Trophoblast cell (in vitro differentiated cells and primary cell): ENCODE data around the gene TP73.
A peak's percentile ranks its signal among the peaks of the same experiment; 100 is the strongest.

Source experiments
- DNase-seq, 2 donors: peaks; one replicate each; pipeline ENCODE4 v3.0.0-alpha.2; 2016
- H2AFZ ChIP-seq: 2 replicates; pipeline ENCODE4 v1.6.1; 2013; ENCODE audit warnings: low read length, moderate library complexity, mild to moderate bottlenecking; ENCODE audit not compliant: insufficient read depth, poor library complexity
- H2AK5ac ChIP-seq: 2 replicates; pipeline ENCODE4 v1.6.1; 2013; ENCODE audit warnings: mild to moderate bottlenecking, low read length
- H2BK120ac ChIP-seq: 2 replicates; pipeline ENCODE4 v1.6.1; 2013; ENCODE audit warnings: low read length, mild to moderate bottlenecking, moderate library complexity; ENCODE audit not compliant: insufficient read depth, poor library complexity
- H2BK12ac ChIP-seq: 2 replicates; pipeline ENCODE4 v1.6.1; 2013; ENCODE audit warnings: mild to moderate bottlenecking, low read length, moderate library complexity
- H2BK5ac ChIP-seq: 2 replicates; pipeline ENCODE4 v1.6.1; 2013; ENCODE audit warnings: low read length, low read depth, moderate library complexity, mild to moderate bottlenecking; ENCODE audit not compliant: poor library complexity
- H3K14ac ChIP-seq: 2 replicates; pipeline ENCODE4 v1.6.1; 2013; ENCODE audit warnings: mild to moderate bottlenecking, low read length
- H3K18ac ChIP-seq: 2 replicates; pipeline ENCODE4 v1.6.1; 2013; ENCODE audit warnings: mild to moderate bottlenecking, low read length
- H3K23ac ChIP-seq: 2 replicates; pipeline ENCODE4 v1.6.1; 2013; ENCODE audit warnings: low read length
- H3K27ac ChIP-seq: 2 replicates; pipeline ENCODE4 v1.5.1; 2013; ENCODE audit warnings: low read depth, mild to moderate bottlenecking, inconsistent platforms, low read length, moderate library complexity
- H3K27me3 ChIP-seq: 2 replicates; pipeline ENCODE4 v1.6.1; 2013; ENCODE audit warnings: inconsistent platforms, mild to moderate bottlenecking, low read length, moderate library complexity; ENCODE audit not compliant: insufficient read depth
- H3K36me3 ChIP-seq, 2 experiments: 1 replicate in 1 of 2; 2 replicates in 1 of 2; pipeline ENCODE4 v1.6.1; 2013; ENCODE audit warnings: low read length in 2 of 2, mild to moderate bottlenecking in 2 of 2, moderate library complexity in 1 of 2; ENCODE audit not compliant: insufficient read depth in 2 of 2, control insufficient read depth in 1 of 2
- H3K4ac ChIP-seq: 2 replicates; pipeline ENCODE4 v1.6.1; 2013; ENCODE audit warnings: low read depth, mild to moderate bottlenecking, low read length, moderate library complexity
- H3K4me1 ChIP-seq, 2 experiments: 1 replicate in 1 of 2; 2 replicates in 1 of 2; pipeline ENCODE4 v1.6.1; 2013; ENCODE audit warnings: low read length in 2 of 2, mild to moderate bottlenecking in 2 of 2, moderate library complexity in 1 of 2; ENCODE audit not compliant: insufficient read depth in 2 of 2, control insufficient read depth in 1 of 2
- H3K4me2 ChIP-seq: 2 replicates; pipeline ENCODE4 v1.6.1; 2013; ENCODE audit warnings: inconsistent platforms, mild to moderate bottlenecking, low read length, moderate library complexity
- H3K4me3 ChIP-seq: 2 replicates; pipeline ENCODE4 v1.5.1; 2013; ENCODE audit warnings: mild to moderate bottlenecking, low read depth, low read length, inconsistent platforms
- H3K79me1 ChIP-seq: one replicate; pipeline ENCODE4 v1.6.1; 2013; ENCODE audit warnings: low read length
- H3K79me2 ChIP-seq: 2 replicates; pipeline ENCODE4 v1.6.1; 2013; ENCODE audit warnings: low read length, mild to moderate bottlenecking; ENCODE audit not compliant: control insufficient read depth, insufficient read depth, poor library complexity
- H3K9ac ChIP-seq: 2 replicates; pipeline ENCODE4 v1.6.1; 2013; ENCODE audit warnings: mild to moderate bottlenecking, low read length
- H3K9me3 ChIP-seq: 2 replicates; pipeline ENCODE4 v1.6.1; 2013; ENCODE audit warnings: low read depth, mild to moderate bottlenecking, control low read depth, inconsistent platforms, low read length; ENCODE audit not compliant: insufficient read depth
- H4K12ac ChIP-seq: 2 replicates; pipeline ENCODE4 v1.6.1; 2013; ENCODE audit warnings: low read depth, mild to moderate bottlenecking, low read length, moderate library complexity
- H4K8ac ChIP-seq: 2 replicates; pipeline ENCODE4 v1.6.1; 2013; ENCODE audit warnings: low read depth, mild to moderate bottlenecking, low read length, moderate library complexity
- H4K91ac ChIP-seq: one replicate; pipeline ENCODE4 v1.6.1; 2013; ENCODE audit warnings: low read depth, mild to moderate bottlenecking, low read length, moderate library complexity
- WGBS: extraction: QIAGEN DNeasy Blood & Tissue Kit; methylation state at CpG from one replicate; pipeline ENCODE4 v1.1.7; 2013; ENCODE audit warnings: missing lambda C conversion rate; ENCODE audit not compliant: insufficient read length, insufficient coverage; ENCODE audit errors: extremely low coverage; 5-methylcytosine and 5-hydroxymethylcytosine counted together

Gene TP73

DNA sequence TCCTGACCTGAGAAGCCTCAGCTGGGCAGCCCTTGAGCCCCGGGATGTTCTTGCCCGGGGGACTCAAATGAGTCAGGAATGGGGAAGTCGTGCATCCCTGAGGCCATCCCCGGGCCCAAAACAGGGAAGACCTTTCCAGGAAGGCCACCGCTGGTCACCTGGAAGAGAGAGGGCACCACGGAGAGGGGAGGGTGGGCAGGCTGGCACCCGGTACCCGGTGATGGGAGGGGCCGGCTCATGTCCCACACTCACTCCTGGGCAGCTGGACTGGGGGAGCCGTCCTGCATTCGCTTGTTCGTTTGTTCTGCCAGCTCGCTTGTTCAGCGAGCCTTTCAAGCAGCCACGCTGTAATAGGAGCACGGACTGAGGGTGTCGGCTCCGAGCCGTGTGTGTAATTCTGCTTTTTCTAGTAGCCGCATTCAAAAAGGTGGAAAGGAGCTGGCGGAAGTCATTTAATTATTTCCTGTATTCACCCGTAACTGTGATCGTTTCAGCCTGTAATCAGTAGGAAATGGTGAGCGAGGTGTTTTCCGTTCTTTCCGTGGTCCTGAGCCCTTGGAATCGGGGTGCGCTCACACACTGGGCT, 51.6 kb downstream of the TP73 start:
- H2BK120ac ChIP-seq = no peak overlapping the region
- H3K4me1 ChIP-seq = peaks cover 18 to 19% of the 10 kb centered on the region in 2 experiments
- no CpG with 5 or more reads among the region's 28 CpGs for WGBS
- H2BK5ac ChIP-seq = no peak overlapping the region
- peaks cover 7% of the 10 kb centered on the region for H3K79me1 ChIP-seq
- no peak overlapping the region for H2BK12ac ChIP-seq
- no peak overlapping the region for H3K27ac ChIP-seq
- H3K18ac ChIP-seq = no peak overlapping the region
- no peaks in the 10 kb centered on the region for H3K79me2 ChIP-seq
- no peaks in the 10 kb centered on the region for H3K36me3 ChIP-seq
- no peak overlapping the region for H4K91ac ChIP-seq
- no peak overlapping the region for H3K4me2 ChIP-seq
- no peak overlapping the region for H2AFZ ChIP-seq
- H4K12ac ChIP-seq = no peak overlapping the region
- no peaks in the 10 kb centered on the region for H3K27me3 ChIP-seq
- H3K9ac ChIP-seq = no peak overlapping the region
- H3K23ac ChIP-seq = no peak overlapping the region
- H4K8ac ChIP-seq = no peak overlapping the region
- H2AK5ac ChIP-seq = no peak overlapping the region
- H3K4me3 ChIP-seq = no peak overlapping the region
- no peak overlapping the region for H3K14ac ChIP-seq
- H3K9me3 ChIP-seq = no peaks in the 10 kb centered on the region
- H3K4ac ChIP-seq = no peak overlapping the region
- peak; percentile 35 to 69 for DNase-seq

DNA sequence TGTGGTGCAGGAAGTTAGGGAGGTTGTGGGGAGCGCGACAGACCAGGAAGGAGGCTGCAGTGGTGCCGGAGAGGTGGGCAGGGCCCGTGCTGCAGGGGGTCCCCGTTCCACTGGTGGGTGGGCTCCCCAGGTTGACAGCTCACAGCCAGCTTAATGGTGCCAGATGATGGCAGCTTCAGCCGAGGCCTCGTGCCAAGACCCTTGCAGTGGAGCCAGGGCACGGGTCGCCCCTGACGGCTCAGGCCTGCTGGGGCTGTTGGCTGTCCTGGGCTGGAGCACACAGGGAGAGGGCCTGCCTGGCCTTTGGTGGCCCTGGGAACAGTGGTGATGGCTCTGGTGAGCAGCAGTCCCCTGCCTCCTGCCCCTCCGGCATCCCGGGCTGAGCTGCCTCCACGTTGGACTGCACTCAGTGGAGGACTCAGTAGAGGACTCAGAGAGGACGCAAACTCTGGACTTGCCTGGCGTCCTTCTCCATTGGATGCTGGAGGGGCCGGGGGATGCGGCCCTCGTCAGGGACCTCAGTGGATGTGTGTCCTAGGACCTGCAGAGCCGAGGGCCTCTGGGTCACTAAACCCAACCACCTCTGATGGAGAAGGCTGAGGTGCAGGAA, 53.1 kb downstream of the TP73 start:
- Histone ChIP-seq H3K18ac (no peak overlapping the region), H4K91ac (no peak overlapping the region), H3K9ac (no peak overlapping the region), H3K14ac (no peak overlapping the region), H3K23ac (no peak overlapping the region), H3K79me1 (peaks cover 7% of the 10 kb centered on the region), H2AFZ (no peak overlapping the region), H4K8ac (no peak overlapping the region), H2BK5ac (no peak overlapping the region), H3K9me3 (no peaks in the 10 kb centered on the region), H3K4ac (no peak overlapping the region), H2BK120ac (no peak overlapping the region), H3K79me2 (no peaks in the 10 kb centered on the region), H3K4me2 (no peak overlapping the region), H3K4me1 (peaks cover 28 to 30% of the 10 kb centered on the region in 2 experiments), H2BK12ac (no peak overlapping the region), H3K27me3 (no peaks in the 10 kb centered on the region), H3K4me3 (no peak overlapping the region), H3K27ac (no peak overlapping the region), H2AK5ac (no peak overlapping the region), H4K12ac (no peak overlapping the region), H3K36me3 (no peaks in the 10 kb centered on the region)
- no CpG with 5 or more reads among the region's 19 CpGs for WGBS
- DNase-seq = no peak

DNA sequence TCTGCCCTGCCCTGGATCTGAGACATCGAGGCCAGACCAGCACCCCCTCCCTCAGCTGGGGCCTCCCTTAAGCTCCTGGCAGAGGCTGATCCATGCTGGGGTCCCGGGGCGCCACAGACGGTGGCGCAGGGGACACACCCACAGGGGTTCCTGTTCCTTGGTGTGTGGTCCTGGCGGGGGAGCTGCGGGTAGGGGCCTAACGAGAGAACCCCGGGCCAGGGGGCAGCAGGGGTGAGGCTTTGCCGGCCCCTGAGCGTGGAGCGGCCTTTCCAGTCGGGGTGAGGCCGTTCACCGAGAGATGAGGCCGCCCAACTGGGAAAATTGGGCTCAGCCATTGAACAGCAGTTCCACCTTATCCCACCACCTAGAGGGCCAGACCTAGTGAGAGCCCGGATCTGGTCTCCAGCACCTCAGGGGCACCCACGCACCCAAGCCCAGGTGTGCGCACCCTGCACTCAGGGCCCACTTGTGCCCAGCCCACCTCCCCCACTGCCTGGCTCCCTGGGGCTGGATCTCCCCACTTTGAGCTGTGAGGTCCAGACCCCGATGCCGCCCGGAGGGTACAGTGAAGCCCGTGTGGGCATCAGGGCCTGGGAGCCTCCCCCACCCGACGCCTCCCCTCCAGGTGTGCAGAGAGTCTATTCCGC, 54.5 kb downstream of the TP73 start:
- Histone ChIP-seq H3K4me3 (no peak overlapping the region), H3K79me1 (peaks cover 7% of the 10 kb centered on the region), H3K27ac (no peak overlapping the region), H2AFZ (no peak overlapping the region), H3K23ac (no peak overlapping the region), H3K4me1 (peaks cover 28 to 35% of the 10 kb centered on the region in 2 experiments), H2BK120ac (peak overlapping the region; percentile 14), H2BK12ac (peak overlapping the region; percentile 55), H3K14ac (no peak overlapping the region), H3K79me2 (no peaks in the 10 kb centered on the region), H4K8ac (no peak overlapping the region), H2BK5ac (no peak overlapping the region), H3K27me3 (no peaks in the 10 kb centered on the region), H3K36me3 (no peaks in the 10 kb centered on the region), H2AK5ac (peak overlapping the region; percentile 13), H4K91ac (peak overlapping the region; percentile 17), H3K4ac (no peak overlapping the region), H3K9me3 (peaks cover 2% of the 10 kb centered on the region), H3K4me2 (no peak overlapping the region), H4K12ac (no peak overlapping the region), H3K18ac (no peak overlapping the region), H3K9ac (no peak overlapping the region)
- no peak for DNase-seq
- no CpG with 5 or more reads among the region's 26 CpGs for WGBS

DNA sequence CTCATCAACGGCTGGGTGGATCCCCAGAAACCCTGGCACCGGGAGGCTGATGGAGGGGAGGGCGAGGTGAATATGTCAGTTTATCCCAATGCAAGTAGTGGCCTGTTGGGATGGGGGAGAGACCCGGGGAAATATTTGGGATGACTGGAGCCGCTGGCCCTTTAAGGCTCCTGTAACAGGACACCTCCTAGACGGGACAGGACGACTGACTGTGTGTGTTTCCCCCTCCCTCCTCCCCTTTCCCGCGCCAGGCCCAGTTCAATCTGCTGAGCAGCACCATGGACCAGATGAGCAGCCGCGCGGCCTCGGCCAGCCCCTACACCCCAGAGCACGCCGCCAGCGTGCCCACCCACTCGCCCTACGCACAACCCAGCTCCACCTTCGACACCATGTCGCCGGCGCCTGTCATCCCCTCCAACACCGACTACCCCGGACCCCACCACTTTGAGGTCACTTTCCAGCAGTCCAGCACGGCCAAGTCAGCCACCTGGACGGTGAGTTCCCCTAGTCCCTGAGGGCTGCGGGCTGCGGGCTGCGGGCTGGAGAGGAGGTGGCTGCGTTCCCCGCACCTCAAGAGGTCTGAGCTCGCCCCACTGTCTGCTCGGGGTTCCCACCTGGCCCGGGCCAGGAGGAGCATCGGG, 55.1 kb downstream of the TP73 start:
- Histone ChIP-seq H2AFZ (peak overlapping the region; percentile 25), H2AK5ac (peak overlapping the region; percentile 10), H3K27ac (no peak overlapping the region), H3K79me1 (peaks cover 7% of the 10 kb centered on the region), H3K23ac (no peak overlapping the region), H3K14ac (peak overlapping the region; percentile 11), H3K4me1 (peaks cover 28 to 35% of the 10 kb centered on the region in 2 experiments), H4K8ac (no peak overlapping the region), H3K4me2 (peak overlapping the region; percentile 31), H2BK12ac (peak overlapping the region; percentile 55), H3K9ac (no peak overlapping the region), H3K18ac (peak overlapping the region; percentile 39), H3K4me3 (no peak overlapping the region), H2BK5ac (no peak overlapping the region), H2BK120ac (no peak overlapping the region), H4K91ac (peak overlapping the region; percentile 36), H3K27me3 (no peaks in the 10 kb centered on the region), H3K36me3 (no peaks in the 10 kb centered on the region), H3K9me3 (peaks cover 2% of the 10 kb centered on the region), H3K4ac (no peak overlapping the region), H3K79me2 (no peaks in the 10 kb centered on the region), H4K12ac (no peak overlapping the region)
- no CpG with 5 or more reads among the region's 35 CpGs for WGBS
- peak; percentile 72 to 80 for DNase-seq
